DND-41 (cell line): ENCODE data around the gene OLFML2A.

Source experiments
- CTCF ChIP-seq: IDR thresholded peaks from 2 replicates; pipeline ENCODE4 v1.5.1; 2012; ENCODE audit warnings: borderline replicate concordance, low read length, moderate library complexity, mild to moderate bottlenecking; ENCODE audit not compliant: poor library complexity, severe bottlenecking; ENCODE audit errors: extremely low read depth
- EZH2 ChIP-seq: IDR thresholded peaks from 3 replicates; pipeline ENCODE4 v1.6.1; 2012; ENCODE audit warnings: borderline replicate concordance, low read depth, mild to moderate bottlenecking, moderate library complexity, low read length, inconsistent platforms; ENCODE audit not compliant: severe bottlenecking

- no peak for TF ChIP-seq EZH2
- TF ChIP-seq CTCF = no peak
These were observed 67.4 kb downstream of the OLFML2A start for GRCh38 chr9:124844291-124844690.
